ENCODE results near the gene SDC1. TPM values are rescaled to one million over a fixed set of nuclear protein-coding genes. Genes with fewer than 3 reads are reported as not detected.
A peak's percentile ranks its signal among the peaks of the same experiment; 100 is the strongest.
"Not testable (repeated sequence)": the region's sequence is repeated elsewhere in the genome, so short reads cannot be mapped to it uniquely, and the experiment has no call there.

Gene SDC1, protein sequence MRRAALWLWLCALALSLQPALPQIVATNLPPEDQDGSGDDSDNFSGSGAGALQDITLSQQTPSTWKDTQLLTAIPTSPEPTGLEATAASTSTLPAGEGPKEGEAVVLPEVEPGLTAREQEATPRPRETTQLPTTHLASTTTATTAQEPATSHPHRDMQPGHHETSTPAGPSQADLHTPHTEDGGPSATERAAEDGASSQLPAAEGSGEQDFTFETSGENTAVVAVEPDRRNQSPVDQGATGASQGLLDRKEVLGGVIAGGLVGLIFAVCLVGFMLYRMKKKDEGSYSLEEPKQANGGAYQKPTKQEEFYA
- 100 to 1,000 TPM; 239 to 334 TPM for polyA plus RNA-seq

DNA sequence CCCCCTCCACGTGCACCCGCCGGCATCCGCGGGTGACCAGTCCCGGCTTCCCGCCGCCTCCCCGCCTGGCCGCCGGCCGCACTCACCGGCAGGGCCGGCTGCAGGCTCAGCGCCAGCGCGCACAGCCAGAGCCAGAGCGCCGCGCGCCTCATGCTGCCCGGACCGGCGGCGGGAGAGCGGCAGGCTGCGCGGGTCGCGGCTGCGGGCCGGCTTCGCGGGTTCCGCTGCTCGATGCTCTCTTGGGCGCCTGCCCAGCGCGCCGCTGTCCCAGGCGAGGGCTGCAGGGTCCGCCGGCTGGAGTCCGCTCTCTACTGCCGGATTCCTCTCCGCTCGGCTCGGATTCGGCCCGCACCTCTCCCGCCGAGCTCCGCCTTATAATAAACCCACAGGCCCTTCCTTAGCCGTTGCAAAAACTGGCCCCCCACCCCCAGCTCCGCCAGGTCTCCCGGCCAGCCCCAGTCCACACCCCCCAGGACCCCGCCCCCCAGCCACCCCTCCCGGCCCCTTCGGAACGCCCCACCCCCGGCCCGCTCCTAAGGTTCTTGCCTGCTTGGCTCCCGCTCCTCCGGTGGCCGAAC, at the start of gene SDC1:
Gene SDC1 (minus strand): TSS at position 415 of the 578 bp plus-strand sequence. CDS start 263 bp downstream, at position 152.
- peak within 1 kb of the TSS; percentile 66 to 80 for H3K4me3 ChIP-seq (ENCODE audit: low read depth in 1 of 2, low read length in 2 of 2)
- peak within 1 kb of the TSS; percentile 89 to 98 for H3K27ac ChIP-seq (ENCODE audit: low read depth in 2 of 2, low read length in 1 of 2)
- H3K27me3 ChIP-seq (ENCODE audit: control insufficient read depth in 1 of 2, insufficient read depth in 2 of 2, low read length in 2 of 2), result no peaks in the 10 kb centered on the region
- H3K36me3 ChIP-seq (ENCODE audit: control insufficient read depth in 2 of 2, insufficient read depth in 2 of 2, low read length in 1 of 2), result no peaks in the 10 kb centered on the region
- WGBS, 2 donors, result 0 to 1% methylated on average over 29 to 65 of the region's 65 CpGs
- peaks cover 0 to 9% of the 10 kb centered on the region in 2 donors for H3K4me1 ChIP-seq (ENCODE audit: control insufficient read depth in 2 of 2, insufficient read depth in 2 of 2, low read length in 1 of 2)
- H3K9me3 ChIP-seq (ENCODE audit: control insufficient read depth in 2 of 2, insufficient read depth in 1 of 2, low read depth in 1 of 2, low read length in 1 of 2), result no peaks in the 10 kb centered on the region

DNA sequence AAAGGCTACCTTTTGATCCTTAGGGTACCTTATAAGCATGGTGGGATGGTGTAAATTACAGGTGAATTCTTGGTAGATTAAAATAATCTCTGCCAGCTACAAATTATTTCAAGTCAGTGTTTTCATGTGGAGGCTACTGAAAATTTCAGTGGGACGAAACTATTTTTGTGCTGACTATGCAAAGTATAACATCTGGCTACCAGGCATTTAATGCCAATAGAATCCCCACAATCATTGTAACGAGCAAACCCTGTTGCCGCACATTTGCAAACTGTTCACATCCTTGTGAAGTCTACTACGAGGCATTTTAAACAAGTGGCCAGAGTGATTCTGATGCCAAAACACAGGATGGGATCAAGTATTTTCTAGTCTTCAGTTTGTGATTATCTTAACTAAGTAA, 48.1 kb upstream of the SDC1 start:
- WGBS, 2 donors, result 89 to 92% methylated on average over 4 of the region's 4 CpGs
- Histone ChIP-seq H3K4me3 (ENCODE audit: low read depth in 1 of 2, low read length in 2 of 2) (no peak overlapping the region), H3K4me1 (ENCODE audit: control insufficient read depth in 2 of 2, insufficient read depth in 2 of 2, low read length in 1 of 2) (no peaks in the 10 kb centered on the region), H3K9me3 (ENCODE audit: control insufficient read depth in 2 of 2, insufficient read depth in 1 of 2, low read depth in 1 of 2, low read length in 1 of 2) (no peaks in the 10 kb centered on the region), H3K27me3 (ENCODE audit: control insufficient read depth in 1 of 2, insufficient read depth in 2 of 2, low read length in 2 of 2) (no peaks in the 10 kb centered on the region), H3K36me3 (ENCODE audit: control insufficient read depth in 2 of 2, insufficient read depth in 2 of 2, low read length in 1 of 2) (no peaks in the 10 kb centered on the region), H3K27ac (ENCODE audit: low read depth in 2 of 2, low read length in 1 of 2) (no peak overlapping the region)

DNA sequence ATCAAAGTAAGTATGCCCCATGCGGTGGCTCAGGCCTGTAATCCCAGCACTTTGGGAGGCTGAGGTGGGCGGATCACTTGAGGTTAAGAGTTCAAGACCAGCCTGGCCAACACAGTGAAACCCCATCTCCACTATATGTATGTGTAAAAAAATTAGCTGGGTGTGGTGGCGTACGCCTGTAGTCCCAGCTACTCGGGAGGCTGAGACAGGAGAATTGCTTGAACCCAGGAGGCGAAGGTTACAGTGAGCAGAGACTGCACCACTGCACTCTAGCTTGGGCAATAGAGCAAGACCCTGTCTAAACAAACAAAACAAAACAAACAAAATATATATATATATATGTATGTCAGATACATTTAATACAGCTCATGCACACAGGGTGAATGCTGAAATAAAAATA, 43.4 kb upstream of the SDC1 start:
- H3K27me3 ChIP-seq (ENCODE audit: control insufficient read depth in 1 of 2, insufficient read depth in 2 of 2, low read length in 2 of 2); H3K9me3 ChIP-seq (ENCODE audit: control insufficient read depth in 2 of 2, insufficient read depth in 1 of 2, low read depth in 1 of 2, low read length in 1 of 2); H3K4me1 ChIP-seq (ENCODE audit: control insufficient read depth in 2 of 2, insufficient read depth in 2 of 2, low read length in 1 of 2); H3K27ac ChIP-seq (ENCODE audit: low read depth in 2 of 2, low read length in 1 of 2); H3K36me3 ChIP-seq (ENCODE audit: control insufficient read depth in 2 of 2, insufficient read depth in 2 of 2, low read length in 1 of 2); H3K4me3 ChIP-seq (ENCODE audit: low read depth in 1 of 2, low read length in 2 of 2): not testable (repeated sequence)
- WGBS, 2 donors, result 89 to 96% methylated on average over 6 of the region's 6 CpGs

DNA sequence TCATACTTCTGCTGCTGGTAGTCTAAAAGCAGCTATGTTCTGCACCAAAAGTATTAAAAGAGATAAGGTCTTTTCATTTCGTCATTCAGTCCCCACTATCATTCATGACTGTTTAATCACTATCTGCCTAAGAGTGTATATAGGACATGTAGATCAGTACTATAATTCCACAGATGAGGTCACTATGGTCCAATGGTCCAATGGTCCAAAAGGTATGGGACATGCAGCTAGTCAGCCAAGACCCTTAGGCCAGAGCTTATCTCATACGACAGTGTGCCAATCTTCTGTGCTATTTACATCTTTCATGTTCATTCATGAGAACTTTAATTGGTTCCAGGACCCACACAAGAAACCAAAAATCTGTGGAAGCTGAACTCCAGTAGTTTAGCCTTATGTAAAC, 42.6 kb upstream of the SDC1 start:
- H3K4me3 ChIP-seq (ENCODE audit: low read depth in 1 of 2, low read length in 2 of 2), result no peak overlapping the region
- H3K27me3 ChIP-seq (ENCODE audit: control insufficient read depth in 1 of 2, insufficient read depth in 2 of 2, low read length in 2 of 2), result no peaks in the 10 kb centered on the region
- 83% methylated on average over 2 of the region's 2 CpGs for WGBS, 2 donors
- no peak overlapping the region for H3K27ac ChIP-seq (ENCODE audit: low read depth in 2 of 2, low read length in 1 of 2)
- H3K36me3 ChIP-seq (ENCODE audit: control insufficient read depth in 2 of 2, insufficient read depth in 2 of 2, low read length in 1 of 2), result peaks cover 0 to 2% of the 10 kb centered on the region in 2 donors
- H3K9me3 ChIP-seq (ENCODE audit: control insufficient read depth in 2 of 2, insufficient read depth in 1 of 2, low read depth in 1 of 2, low read length in 1 of 2), result no peaks in the 10 kb centered on the region
- H3K4me1 ChIP-seq (ENCODE audit: control insufficient read depth in 2 of 2, insufficient read depth in 2 of 2, low read length in 1 of 2), result no peaks in the 10 kb centered on the region

DNA sequence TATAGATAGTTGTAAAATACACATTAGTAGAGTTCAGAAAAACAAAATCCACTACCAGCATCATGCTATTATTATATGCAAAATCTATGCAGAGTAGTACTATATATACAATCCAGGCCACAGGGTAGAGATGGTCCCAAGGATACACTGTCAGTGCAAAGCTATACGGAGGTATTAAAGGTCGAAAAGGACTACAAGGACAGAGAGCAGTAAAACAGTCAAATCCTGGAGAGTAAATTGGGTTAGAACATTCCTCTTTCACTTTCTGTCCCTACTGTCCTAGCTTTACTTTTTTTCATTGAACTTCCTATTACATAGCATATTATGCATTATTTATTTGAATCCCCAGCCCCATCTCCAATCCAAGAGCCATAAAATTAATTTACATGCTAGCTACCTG, 39.7 kb upstream of the SDC1 start:
- Histone ChIP-seq H3K27me3 (ENCODE audit: control insufficient read depth in 1 of 2, insufficient read depth in 2 of 2, low read length in 2 of 2) (no peaks in the 10 kb centered on the region), H3K9me3 (ENCODE audit: control insufficient read depth in 2 of 2, insufficient read depth in 1 of 2, low read depth in 1 of 2, low read length in 1 of 2) (no peaks in the 10 kb centered on the region), H3K4me1 (ENCODE audit: control insufficient read depth in 2 of 2, insufficient read depth in 2 of 2, low read length in 1 of 2) (no peaks in the 10 kb centered on the region), H3K36me3 (ENCODE audit: control insufficient read depth in 2 of 2, insufficient read depth in 2 of 2, low read length in 1 of 2) (peaks cover 0 to 2% of the 10 kb centered on the region in 2 donors), H3K27ac (ENCODE audit: low read depth in 2 of 2, low read length in 1 of 2) (no peak overlapping the region), H3K4me3 (ENCODE audit: low read depth in 1 of 2, low read length in 2 of 2) (no peak overlapping the region)
- WGBS, 2 donors, result 80 to 90% methylated on average over 2 of the region's 2 CpGs

DNA sequence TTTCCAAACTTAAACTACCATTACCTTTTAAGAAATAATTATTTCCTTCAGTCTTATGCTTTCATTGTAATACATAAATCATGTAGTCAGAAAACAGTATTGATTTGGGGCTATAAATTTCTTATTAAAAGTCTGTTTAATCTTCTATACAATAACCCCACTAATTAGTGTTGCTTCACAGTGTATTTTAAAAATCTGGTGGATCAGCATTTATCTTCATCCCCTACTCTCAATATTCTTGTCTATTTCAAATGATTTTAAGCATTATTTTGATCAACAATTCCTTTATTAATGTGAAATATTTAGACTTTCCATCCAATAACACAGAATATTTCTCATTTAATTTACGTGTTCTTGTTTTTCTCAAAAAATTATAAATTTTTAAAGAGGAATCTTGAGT, 32.5 kb upstream of the SDC1 start:
- Histone ChIP-seq H3K9me3 (ENCODE audit: control insufficient read depth in 2 of 2, insufficient read depth in 1 of 2, low read depth in 1 of 2, low read length in 1 of 2) (no peaks in the 10 kb centered on the region), H3K4me1 (ENCODE audit: control insufficient read depth in 2 of 2, insufficient read depth in 2 of 2, low read length in 1 of 2) (no peaks in the 10 kb centered on the region), H3K36me3 (ENCODE audit: control insufficient read depth in 2 of 2, insufficient read depth in 2 of 2, low read length in 1 of 2) (peaks cover 9 to 10% of the 10 kb centered on the region in 2 donors), H3K27me3 (ENCODE audit: control insufficient read depth in 1 of 2, insufficient read depth in 2 of 2, low read length in 2 of 2) (no peaks in the 10 kb centered on the region), H3K4me3 (ENCODE audit: low read depth in 1 of 2, low read length in 2 of 2) (no peak overlapping the region), H3K27ac (ENCODE audit: low read depth in 2 of 2, low read length in 1 of 2) (no peak overlapping the region)
- 95 to 100% methylated on average over 1 of the region's 1 CpG for WGBS, 2 donors

DNA sequence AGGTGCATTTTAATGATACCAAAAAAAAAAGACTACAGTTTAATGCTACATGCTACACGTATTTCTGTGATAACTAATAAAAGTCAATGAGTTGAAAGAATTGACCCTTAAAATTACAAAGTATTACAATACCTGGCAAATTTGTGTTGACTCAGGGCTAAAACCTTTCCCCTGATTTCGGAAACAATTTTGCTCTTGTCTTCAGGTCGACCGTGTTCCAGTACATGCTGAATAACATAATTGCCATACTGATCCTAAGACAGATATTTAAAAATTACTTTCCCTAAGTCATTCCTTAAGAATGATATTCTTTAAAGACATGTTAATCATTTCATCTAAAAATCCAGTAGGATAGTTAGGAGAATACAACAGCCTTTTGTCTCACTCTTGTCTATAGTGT, 29.8 kb upstream of the SDC1 start:
- no peaks in the 10 kb centered on the region for H3K4me1 ChIP-seq (ENCODE audit: control insufficient read depth in 2 of 2, insufficient read depth in 2 of 2, low read length in 1 of 2)
- no peaks in the 10 kb centered on the region for H3K9me3 ChIP-seq (ENCODE audit: control insufficient read depth in 2 of 2, insufficient read depth in 1 of 2, low read depth in 1 of 2, low read length in 1 of 2)
- H3K4me3 ChIP-seq (ENCODE audit: low read depth in 1 of 2, low read length in 2 of 2), result no peak overlapping the region
- H3K36me3 ChIP-seq (ENCODE audit: control insufficient read depth in 2 of 2, insufficient read depth in 2 of 2, low read length in 1 of 2), result peaks cover 9 to 10% of the 10 kb centered on the region in 2 donors
- H3K27ac ChIP-seq (ENCODE audit: low read depth in 2 of 2, low read length in 1 of 2), result no peak overlapping the region
- H3K27me3 ChIP-seq (ENCODE audit: control insufficient read depth in 1 of 2, insufficient read depth in 2 of 2, low read length in 2 of 2), result no peaks in the 10 kb centered on the region
- 93 to 95% methylated on average over 4 of the region's 4 CpGs for WGBS, 2 donors

DNA sequence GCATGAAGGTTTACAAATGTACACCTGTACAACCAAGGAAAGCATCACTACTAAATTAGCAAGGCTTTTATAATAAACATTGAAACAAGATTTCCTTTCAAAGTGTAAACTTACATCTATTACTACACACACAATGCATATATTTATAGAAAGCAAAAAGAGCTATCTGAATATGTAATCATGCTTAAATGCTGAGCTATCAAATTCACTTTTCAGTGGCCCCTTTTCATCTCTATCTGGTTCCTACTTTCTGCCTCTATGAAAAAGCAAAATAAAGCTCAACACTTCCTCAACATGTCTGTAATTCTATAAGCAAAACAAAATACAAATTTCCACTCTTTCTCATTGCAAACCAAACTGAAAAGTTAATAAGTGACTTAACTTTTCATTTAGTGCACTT, 25.5 kb upstream of the SDC1 start:
- H3K36me3 ChIP-seq (ENCODE audit: control insufficient read depth in 2 of 2, insufficient read depth in 2 of 2, low read length in 1 of 2), result peaks cover 10 to 18% of the 10 kb centered on the region in 2 donors
- H3K4me3 ChIP-seq (ENCODE audit: low read depth in 1 of 2, low read length in 2 of 2), result no peak overlapping the region
- H3K27me3 ChIP-seq (ENCODE audit: control insufficient read depth in 1 of 2, insufficient read depth in 2 of 2, low read length in 2 of 2), result no peaks in the 10 kb centered on the region
- H3K4me1 ChIP-seq (ENCODE audit: control insufficient read depth in 2 of 2, insufficient read depth in 2 of 2, low read length in 1 of 2), result no peaks in the 10 kb centered on the region
- no peaks in the 10 kb centered on the region for H3K9me3 ChIP-seq (ENCODE audit: control insufficient read depth in 2 of 2, insufficient read depth in 1 of 2, low read depth in 1 of 2, low read length in 1 of 2)
- H3K27ac ChIP-seq (ENCODE audit: low read depth in 2 of 2, low read length in 1 of 2), result no peak overlapping the region

DNA sequence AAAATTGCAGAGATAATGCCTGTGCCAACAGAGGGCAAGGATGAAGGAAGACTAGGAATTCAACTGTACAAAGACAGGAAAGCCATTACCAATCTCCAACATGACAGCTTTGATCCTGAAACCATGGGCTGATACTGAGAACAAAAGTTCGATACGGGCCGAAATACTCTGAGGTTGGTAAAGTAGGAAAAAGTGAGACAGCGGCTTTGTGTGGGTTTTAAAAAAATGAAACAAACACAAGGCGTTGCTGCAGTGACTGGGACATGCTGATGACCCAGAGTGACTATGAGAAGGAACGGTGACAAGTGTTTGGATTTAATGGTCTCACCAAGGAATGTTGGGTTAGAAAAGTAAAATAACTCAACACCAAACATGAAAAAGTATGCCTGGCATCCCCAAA, 24.2 kb upstream of the SDC1 start:
- Histone ChIP-seq H3K27me3 (ENCODE audit: control insufficient read depth in 1 of 2, insufficient read depth in 2 of 2, low read length in 2 of 2) (no peaks in the 10 kb centered on the region), H3K27ac (ENCODE audit: low read depth in 2 of 2, low read length in 1 of 2) (no peak overlapping the region), H3K4me1 (ENCODE audit: control insufficient read depth in 2 of 2, insufficient read depth in 2 of 2, low read length in 1 of 2) (no peaks in the 10 kb centered on the region), H3K9me3 (ENCODE audit: control insufficient read depth in 2 of 2, insufficient read depth in 1 of 2, low read depth in 1 of 2, low read length in 1 of 2) (no peaks in the 10 kb centered on the region), H3K36me3 (ENCODE audit: control insufficient read depth in 2 of 2, insufficient read depth in 2 of 2, low read length in 1 of 2) (peaks cover 10 to 15% of the 10 kb centered on the region in 2 donors), H3K4me3 (ENCODE audit: low read depth in 1 of 2, low read length in 2 of 2) (no peak overlapping the region)
- 80 to 81% methylated on average over 6 of the region's 6 CpGs for WGBS, 2 donors

DNA sequence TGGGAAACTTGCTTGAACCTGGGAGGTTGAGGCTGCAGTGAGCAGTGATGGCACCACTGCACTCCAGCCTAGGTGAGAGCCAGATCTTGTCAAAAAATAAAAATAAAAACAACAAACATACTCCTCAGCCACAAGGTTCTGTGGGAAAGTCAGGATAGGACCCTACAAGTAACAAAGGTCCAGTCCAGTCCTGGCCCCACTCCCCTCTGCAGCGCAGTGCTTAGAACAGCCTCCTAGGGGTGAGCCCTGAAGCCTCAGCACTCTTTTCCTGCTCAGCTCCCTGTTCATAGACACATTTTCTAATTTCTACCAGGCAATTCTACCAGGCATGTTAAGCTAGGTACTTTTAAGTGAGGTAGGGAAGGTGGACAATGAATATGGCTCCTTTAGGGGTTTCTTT, 22.2 kb upstream of the SDC1 start:
- Histone ChIP-seq H3K9me3 (ENCODE audit: control insufficient read depth in 2 of 2, insufficient read depth in 1 of 2, low read depth in 1 of 2, low read length in 1 of 2) (no peaks in the 10 kb centered on the region), H3K4me1 (ENCODE audit: control insufficient read depth in 2 of 2, insufficient read depth in 2 of 2, low read length in 1 of 2) (peaks cover 0 to 2% of the 10 kb centered on the region in 2 donors), H3K27ac (ENCODE audit: low read depth in 2 of 2, low read length in 1 of 2) (no peak overlapping the region), H3K27me3 (ENCODE audit: control insufficient read depth in 1 of 2, insufficient read depth in 2 of 2, low read length in 2 of 2) (no peaks in the 10 kb centered on the region), H3K4me3 (ENCODE audit: low read depth in 1 of 2, low read length in 2 of 2) (no peak overlapping the region), H3K36me3 (ENCODE audit: control insufficient read depth in 2 of 2, insufficient read depth in 2 of 2, low read length in 1 of 2) (peaks cover 0 to 9% of the 10 kb centered on the region in 2 donors)
- 95 to 100% methylated on average over 1 of the region's 1 CpG for WGBS, 2 donors
